ENCODE measurements around the gene FALEC.
"Not testable (repeated sequence)": the region's sequence is repeated elsewhere in the genome, so short reads cannot be mapped to it uniquely, and the experiment has no call there.

FALEC gene

GRCh38 chr1:150562446-150563339 lies 47.1 kb downstream of the FALEC start:
- no peak for DNase-seq (ENCODE audit: low read depth)
- H3K4me3 ChIP-seq (replicated peaks; ENCODE audit: low read depth, low read length) = peak overlapping the region; percentile 63
- no peak for TF ChIP-seq CTCF (IDR thresholded peaks at IDR 0.05; ENCODE audit: low read length, missing control alignments)

- no peak overlapping the region for H3K4me3 ChIP-seq (replicated peaks; ENCODE audit: low read depth, low read length)
- TF ChIP-seq CTCF (IDR thresholded peaks at IDR 0.05; ENCODE audit: low read length, missing control alignments) = no peak
- DNase-seq (ENCODE audit: low read depth) = peak; percentile 69
These were observed 47.9 kb downstream of the FALEC start for GRCh38 chr1:150563340-150564038.

- no peak overlapping the region for H3K4me3 ChIP-seq (replicated peaks; ENCODE audit: low read depth, low read length)
- peak; percentile 49 for DNase-seq (ENCODE audit: low read depth)
- TF ChIP-seq CTCF (IDR thresholded peaks at IDR 0.05; ENCODE audit: low read length, missing control alignments) = no peak
These were observed 48.8 kb downstream of the FALEC start for GRCh38 chr1:150564051-150564991.

- DNase-seq (ENCODE audit: low read depth); H3K4me3 ChIP-seq (replicated peaks; ENCODE audit: low read depth, low read length): not testable (repeated sequence)
These were observed 49.9 kb downstream of the FALEC start for GRCh38 chr1:150565240-150565991.

- no peak for TF ChIP-seq CTCF (IDR thresholded peaks at IDR 0.05; ENCODE audit: low read length, missing control alignments)
- H3K4me3 ChIP-seq (replicated peaks; ENCODE audit: low read depth, low read length) = peak overlapping the region; percentile 38
- DNase-seq (ENCODE audit: low read depth) = peak; percentile 31
These were observed 51.2 kb downstream of the FALEC start for GRCh38 chr1:150566589-150567340.

- TF ChIP-seq CTCF (IDR thresholded peaks at IDR 0.05; ENCODE audit: low read length, missing control alignments) = no peak
- DNase-seq (ENCODE audit: low read depth) = no peak
- H3K4me3 ChIP-seq (replicated peaks; ENCODE audit: low read depth, low read length) = peak overlapping the region; percentile 38
These were observed 51.8 kb downstream of the FALEC start for GRCh38 chr1:150567341-150567716.

All from fibroblast of pulmonary artery (primary cell).